BE2C (cell line): ENCODE data around the gene COL23A1.

Experiments used
- DNase-seq: peaks from one replicate; pipeline ENCODE4 v3.0.0-alpha.2; 2020
- H3K27me3 ChIP-seq: fragments of 250-450 bp; sonication (Bioruptor Pico); 2 replicates; pipeline ENCODE4 v1.5.1; 2020; ENCODE audit warnings: mild to moderate bottlenecking
- H3K36me3 ChIP-seq: fragments of 250-450 bp; sonication (Bioruptor Pico); 2 replicates; pipeline ENCODE4 v1.5.1; 2020; ENCODE audit warnings: mild to moderate bottlenecking
- H3K4me1 ChIP-seq: fragments of 250-450 bp; sonication (Bioruptor Pico); 2 replicates; pipeline ENCODE4 v1.5.1; 2020
- H3K4me3 ChIP-seq: 2 replicates; pipeline ENCODE4 v1.5.1; 2011; ENCODE audit warnings: low read depth, low read length
- H3K9me3 ChIP-seq: fragments of 250-450 bp; sonication (Bioruptor Pico); 2 replicates; pipeline ENCODE4 v1.5.1; 2020
- CTCF ChIP-seq: IDR thresholded peaks from 2 replicates; pipeline ENCODE4 v1.5.1; 2012; ENCODE audit warnings: mild to moderate bottlenecking, low read depth, low read length

COL23A1 gene

GRCh38 chr5:178449163-178450070 lies 140.8 kb downstream of the COL23A1 start:
- Histone ChIP-seq H3K36me3 (no peaks in the 10 kb centered on the region), H3K27me3 (no peaks in the 10 kb centered on the region), H3K9me3 (no peaks in the 10 kb centered on the region), H3K4me3 (peak overlapping the region; percentile 43), H3K4me1 (no peaks in the 10 kb centered on the region; the same call in 1 of the 2 replicates)
- no peak for TF ChIP-seq CTCF
- DNase-seq: peak; percentile 74

- no peak for TF ChIP-seq CTCF
These were observed 144.7 kb downstream of the COL23A1 start for GRCh38 chr5:178445534-178445933.

GRCh38 chr5:178442405-178443257 lies 147.6 kb downstream of the COL23A1 start:
- TF ChIP-seq CTCF: no peak
- no peaks in the 10 kb centered on the region for H3K9me3 ChIP-seq
- no peaks in the 10 kb centered on the region; the same call in 1 of the 2 replicates for H3K4me1 ChIP-seq
- DNase-seq: no peak
- H3K36me3 ChIP-seq: no peaks in the 10 kb centered on the region
- H3K4me3 ChIP-seq: no peak overlapping the region
- H3K27me3 ChIP-seq: no peaks in the 10 kb centered on the region

More at GRCh38 chr5:178445534-178445933, 144.7 kb downstream of the COL23A1 start:
- Histone ChIP-seq H3K36me3 (no peaks in the 10 kb centered on the region), H3K27me3 (no peaks in the 10 kb centered on the region), H3K9me3 (no peaks in the 10 kb centered on the region), H3K4me3 (no peak overlapping the region), H3K4me1 (no peaks in the 10 kb centered on the region)
- DNase-seq: no peak

- no peak for TF ChIP-seq CTCF
- Histone ChIP-seq H3K27me3 (no peaks in the 10 kb centered on the region), H3K36me3 (no peaks in the 10 kb centered on the region), H3K9me3 (no peaks in the 10 kb centered on the region), H3K4me3 (no peak overlapping the region), H3K4me1 (no peaks in the 10 kb centered on the region; the same call in 1 of the 2 replicates)
- DNase-seq: no peak
These were observed 148.5 kb downstream of the COL23A1 start for GRCh38 chr5:178441486-178442270.

GRCh38 chr5:178440181-178440580 lies 150.0 kb downstream of the COL23A1 start:
- TF ChIP-seq CTCF: no peak
- Histone ChIP-seq H3K36me3 (no peaks in the 10 kb centered on the region), H3K9me3 (no peaks in the 10 kb centered on the region), H3K27me3 (no peaks in the 10 kb centered on the region), H3K4me3 (no peak overlapping the region), H3K4me1 (peaks cover 5% of the 10 kb centered on the region)
- no peak for DNase-seq
